ENCODE results near the gene C11orf86. TPM values are rescaled to one million over a fixed set of nuclear protein-coding genes. Genes with fewer than 3 reads are reported as not detected.
"Not testable (repeated sequence)": the region's sequence is repeated elsewhere in the genome, so short reads cannot be mapped to it uniquely, and the experiment has no call there.

The C11orf86 gene
- total and polyA plus RNA-seq, 4 experiments from 2014 or later: not detected

GRCh38 chr11:66989360-66989759, 14.3 kb downstream of the C11orf86 start:
- H3K4me3 ChIP-seq (ENCODE audit: low read length in 2 of 2); POLR2A ChIA-PET (ENCODE audit: partially characterized antibody); H3K36me3 Mint-ChIP-seq; H3K9me3 Mint-ChIP-seq; H3K9me3 ChIP-seq (ENCODE audit: control insufficient read depth in 1 of 2, low read length in 2 of 2); H3K27ac ChIP-seq (ENCODE audit: low read depth, low read length); H3K27me3 ChIP-seq (ENCODE audit: insufficient read depth, low read length); DNase-seq; H3K36me3 ChIP-seq (ENCODE audit: insufficient read depth, low read length); CTCF ChIA-PET (ENCODE audit: partially characterized antibody); H3K27ac Mint-ChIP-seq; H3K4me1 ChIP-seq (ENCODE audit: insufficient read depth, low read length); intact Hi-C loops (cut with micrococcal nuclease); H3K4me1 Mint-ChIP-seq; H3K4me3 Mint-ChIP-seq: not testable (repeated sequence)
- peaks cover 3 to 17% of the 10 kb centered on the region in 2 donors for H3K27me3 Mint-ChIP-seq

DNA sequence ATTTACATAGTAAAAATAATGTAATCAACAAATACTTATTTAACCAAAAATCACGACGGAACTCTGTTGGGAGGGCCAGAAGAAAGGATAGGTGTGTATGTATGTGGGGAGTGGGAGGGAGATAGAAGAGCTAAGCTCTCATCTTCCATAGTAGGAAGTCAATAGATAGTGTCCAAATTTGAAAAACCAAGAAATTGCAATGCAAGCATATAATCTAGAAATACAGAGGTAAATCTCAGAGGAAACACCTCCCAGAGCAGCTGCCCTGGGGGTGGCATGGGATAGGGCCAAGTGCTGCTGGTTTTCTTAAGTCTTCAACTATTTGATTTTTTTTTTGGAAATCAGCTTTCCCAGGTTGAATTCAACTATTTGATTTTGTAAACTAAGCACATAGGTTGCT, 16.9 kb downstream of the C11orf86 start:
- Mint-ChIP-seq H3K9me3 (peaks cover 0 to 1% (median 0%) of the 10 kb centered on the region in 8 donors), H3K36me3 (no peaks in the 10 kb centered on the region), H3K4me3 (no peak overlapping the region), H3K27me3 (peaks cover 4 to 17% of the 10 kb centered on the region in 2 donors), H3K27ac (no peak overlapping the region), H3K4me1 (peaks cover 0 to 3% (median 1%) of the 10 kb centered on the region in 4 donors)
- intact Hi-C loops (cut with micrococcal nuclease): no loop called here
- Histone ChIP-seq H3K27ac (ENCODE audit: low read depth, low read length) (no peak overlapping the region), H3K4me3 (ENCODE audit: low read length in 2 of 2) (no peak overlapping the region), H3K9me3 (ENCODE audit: control insufficient read depth in 1 of 2, low read length in 2 of 2) (no peaks in the 10 kb centered on the region), H3K4me1 (ENCODE audit: insufficient read depth, low read length) (no peaks in the 10 kb centered on the region), H3K27me3 (ENCODE audit: insufficient read depth, low read length) (no peaks in the 10 kb centered on the region), H3K36me3 (ENCODE audit: insufficient read depth, low read length) (no peaks in the 10 kb centered on the region)
- CTCF ChIA-PET (ENCODE audit: partially characterized antibody): interaction anchor here (1.7 kb wide), 1 partner anchor 16 kb away, joined by 4 read pairs; the partner anchor contains the start of gene C11orf86
- DNase-seq: no peak
- POLR2A ChIA-PET (ENCODE audit: partially characterized antibody): no interaction called here

DNA sequence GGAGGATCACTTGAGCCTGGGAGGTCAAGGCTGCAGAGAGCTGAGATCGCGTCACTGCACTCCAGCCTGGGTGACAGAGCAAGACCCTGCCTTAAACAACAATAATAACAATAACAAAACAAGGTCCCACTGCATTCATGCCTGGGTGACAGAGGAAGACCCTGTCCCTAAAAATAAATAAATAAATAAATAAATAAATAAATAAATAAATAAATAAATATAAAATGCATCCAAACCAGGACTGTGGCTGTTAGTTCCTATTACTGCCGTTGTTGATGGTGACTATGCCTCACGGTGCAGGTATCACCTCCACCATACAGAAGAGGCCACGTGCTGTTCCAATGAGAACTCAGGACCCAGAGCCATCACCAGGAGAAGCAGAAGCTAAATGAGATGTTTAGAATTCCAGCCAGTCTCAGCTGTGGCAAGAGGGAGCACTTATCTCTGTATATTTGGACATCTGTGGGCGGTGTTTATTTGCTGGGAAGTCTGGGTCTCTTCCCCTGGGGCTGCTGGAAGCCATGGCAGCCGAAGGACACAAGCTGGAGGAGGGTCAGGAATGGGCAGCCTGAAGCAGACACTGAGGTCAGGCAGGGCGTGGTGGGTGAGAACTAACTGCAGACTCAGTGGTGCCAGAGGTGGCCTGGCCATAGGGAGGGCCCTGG, 21.6 kb downstream of the C11orf86 start:
- DNase-seq: no peak
- Histone ChIP-seq H3K4me1 (ENCODE audit: insufficient read depth, low read length) (no peaks in the 10 kb centered on the region), H3K4me3 (ENCODE audit: low read length in 2 of 2) (no peak overlapping the region), H3K9me3 (ENCODE audit: control insufficient read depth in 1 of 2, low read length in 2 of 2) (no peaks in the 10 kb centered on the region), H3K36me3 (ENCODE audit: insufficient read depth, low read length) (no peaks in the 10 kb centered on the region), H3K27me3 (ENCODE audit: insufficient read depth, low read length) (no peaks in the 10 kb centered on the region), H3K27ac (ENCODE audit: low read depth, low read length) (no peak overlapping the region)
- Mint-ChIP-seq H3K27ac (peak overlapping the region in 1 of 7 donors; percentile 35), H3K4me3 (no peak overlapping the region), H3K36me3 (no peaks in the 10 kb centered on the region), H3K27me3 (peaks cover 6 to 10% of the 10 kb centered on the region in 2 donors), H3K9me3 (peaks cover 0 to 1% (median 0%) of the 10 kb centered on the region in 8 donors), H3K4me1 (peaks cover 0 to 1% (median 0%) of the 10 kb centered on the region in 4 donors)
- POLR2A ChIA-PET (ENCODE audit: partially characterized antibody): no interaction called here
- intact Hi-C loops (cut with micrococcal nuclease): no loop called here
- CTCF ChIA-PET (ENCODE audit: partially characterized antibody): interaction anchor here (0.8 kb wide), 1 partner anchor 57 kb away, joined by 3 read pairs; no protein-coding TSS in a partner anchor

- H3K4me3 ChIP-seq (ENCODE audit: low read length in 2 of 2): no peak overlapping the region
- H3K9me3 ChIP-seq (ENCODE audit: control insufficient read depth in 1 of 2, low read length in 2 of 2): no peaks in the 10 kb centered on the region
- H3K27ac ChIP-seq (ENCODE audit: low read depth, low read length): no peak overlapping the region
- DNase-seq: no peak
- H3K36me3 ChIP-seq (ENCODE audit: insufficient read depth, low read length): no peaks in the 10 kb centered on the region
- CTCF ChIA-PET (ENCODE audit: partially characterized antibody): no interaction called here
- no peaks in the 10 kb centered on the region for H3K9me3 Mint-ChIP-seq
- H3K36me3 Mint-ChIP-seq: no peaks in the 10 kb centered on the region
- H3K27ac Mint-ChIP-seq: no peak overlapping the region
- H3K27me3 ChIP-seq (ENCODE audit: insufficient read depth, low read length): no peaks in the 10 kb centered on the region
- H3K4me1 Mint-ChIP-seq: no peaks in the 10 kb centered on the region
- H3K4me1 ChIP-seq (ENCODE audit: insufficient read depth, low read length): no peaks in the 10 kb centered on the region
- POLR2A ChIA-PET (ENCODE audit: partially characterized antibody): no interaction called here
- peaks cover 2 to 5% of the 10 kb centered on the region in 2 donors for H3K27me3 Mint-ChIP-seq
- H3K4me3 Mint-ChIP-seq: no peak overlapping the region
- intact Hi-C loops (cut with micrococcal nuclease): no loop called here
These were observed 24.5 kb downstream of the C11orf86 start for GRCh38 chr11:66999555-66999954.

DNA sequence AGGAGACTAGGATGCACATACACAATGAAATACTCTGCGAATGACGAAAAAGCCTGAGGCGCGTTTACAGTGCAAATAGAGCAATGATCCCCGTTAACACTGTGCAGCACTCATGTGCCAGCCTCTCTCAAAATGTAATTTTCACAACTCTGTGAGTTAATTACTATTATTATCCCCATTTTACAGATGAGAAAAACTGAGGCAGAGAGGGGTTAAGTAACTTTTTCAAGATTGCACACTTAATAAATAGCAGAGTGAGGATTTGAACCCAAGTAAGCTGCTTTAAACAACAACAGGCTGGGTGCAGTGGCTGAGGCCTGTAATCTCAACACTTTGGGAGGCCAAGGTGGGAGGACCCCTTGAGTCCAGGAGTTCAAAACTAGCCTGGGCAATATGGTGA, 26.2 kb downstream of the C11orf86 start:
- no peaks in the 10 kb centered on the region for H3K4me1 ChIP-seq (ENCODE audit: insufficient read depth, low read length)
- CTCF ChIA-PET (ENCODE audit: partially characterized antibody): no interaction called here
- H3K4me3 ChIP-seq (ENCODE audit: low read length in 2 of 2): no peak overlapping the region
- no peak overlapping the region for H3K27ac ChIP-seq (ENCODE audit: low read depth, low read length)
- no peak overlapping the region for H3K27ac Mint-ChIP-seq
- H3K4me3 Mint-ChIP-seq: no peak overlapping the region
- DNase-seq: no peak
- no peaks in the 10 kb centered on the region for H3K36me3 Mint-ChIP-seq
- no peaks in the 10 kb centered on the region for H3K36me3 ChIP-seq (ENCODE audit: insufficient read depth, low read length)
- POLR2A ChIA-PET (ENCODE audit: partially characterized antibody): no interaction called here
- no peaks in the 10 kb centered on the region for H3K9me3 ChIP-seq (ENCODE audit: control insufficient read depth in 1 of 2, low read length in 2 of 2)
- no peaks in the 10 kb centered on the region for H3K27me3 ChIP-seq (ENCODE audit: insufficient read depth, low read length)
- peaks cover 2 to 5% of the 10 kb centered on the region in 2 donors for H3K27me3 Mint-ChIP-seq
- H3K9me3 Mint-ChIP-seq: no peaks in the 10 kb centered on the region
- intact Hi-C loops (cut with micrococcal nuclease): no loop called here
- peaks cover 0 to 3% (median 1%) of the 10 kb centered on the region in 4 donors for H3K4me1 Mint-ChIP-seq

- Histone ChIP-seq H3K9me3 (ENCODE audit: control insufficient read depth in 1 of 2, low read length in 2 of 2) (no peaks in the 10 kb centered on the region), H3K4me3 (ENCODE audit: low read length in 2 of 2) (no peak overlapping the region), H3K27ac (ENCODE audit: low read depth, low read length) (no peak overlapping the region), H3K27me3 (ENCODE audit: insufficient read depth, low read length) (no peaks in the 10 kb centered on the region), H3K36me3 (ENCODE audit: insufficient read depth, low read length) (no peaks in the 10 kb centered on the region), H3K4me1 (ENCODE audit: insufficient read depth, low read length) (no peaks in the 10 kb centered on the region)
- no peak for DNase-seq
- H3K9me3 Mint-ChIP-seq: no peaks in the 10 kb centered on the region
- H3K27me3 Mint-ChIP-seq: peaks cover 0 to 2% of the 10 kb centered on the region in 2 donors
- POLR2A ChIA-PET (ENCODE audit: partially characterized antibody): no interaction called here
- CTCF ChIA-PET (ENCODE audit: partially characterized antibody): no interaction called here
- no peak overlapping the region for H3K4me3 Mint-ChIP-seq
- no peak overlapping the region for H3K27ac Mint-ChIP-seq
- no peaks in the 10 kb centered on the region for H3K36me3 Mint-ChIP-seq
- H3K4me1 Mint-ChIP-seq: peaks cover 0 to 5% (median 1%) of the 10 kb centered on the region in 4 donors
- intact Hi-C loops (cut with micrococcal nuclease): no loop called here
These were observed 27.3 kb downstream of the C11orf86 start for GRCh38 chr11:67002297-67002913.

- Histone ChIP-seq H3K36me3 (ENCODE audit: insufficient read depth, low read length) (no peaks in the 10 kb centered on the region), H3K27me3 (ENCODE audit: insufficient read depth, low read length) (no peaks in the 10 kb centered on the region), H3K4me1 (ENCODE audit: insufficient read depth, low read length) (no peaks in the 10 kb centered on the region), H3K9me3 (ENCODE audit: control insufficient read depth in 1 of 2, low read length in 2 of 2) (no peaks in the 10 kb centered on the region), H3K27ac (ENCODE audit: low read depth, low read length) (no peak overlapping the region), H3K4me3 (ENCODE audit: low read length in 2 of 2) (no peak overlapping the region)
- H3K4me1 Mint-ChIP-seq: peaks cover 0 to 5% (median 1%) of the 10 kb centered on the region in 4 donors
- intact Hi-C loops (cut with micrococcal nuclease): no loop called here
- no peaks in the 10 kb centered on the region for H3K9me3 Mint-ChIP-seq
- DNase-seq: no peak
- CTCF ChIA-PET (ENCODE audit: partially characterized antibody): no interaction called here
- no peaks in the 10 kb centered on the region for H3K36me3 Mint-ChIP-seq
- no peaks in the 10 kb centered on the region for H3K27me3 Mint-ChIP-seq
- POLR2A ChIA-PET (ENCODE audit: partially characterized antibody): no interaction called here
- no peak overlapping the region for H3K4me3 Mint-ChIP-seq
- no peak overlapping the region for H3K27ac Mint-ChIP-seq
These were observed 27.9 kb downstream of the C11orf86 start for GRCh38 chr11:67002921-67003411.
